RCC 7860 (cell line): ENCODE results near the gene PDPN.

Source experiments
- DNase-seq: peaks from one replicate; pipeline ENCODE4 v3.0.0-alpha.2; 2015; ENCODE audit warnings: low spot score
- FAIRE-seq: peaks from 2 replicates; lab custom pipeline; 2012; peaks lifted over from hg19 to GRCh38; lab: Jason Lieb, UNC

The PDPN gene

GRCh38 chr1:13576926-13577325, 6.7 kb upstream of the PDPN start:
- FAIRE-seq (no peak), DNase-seq (no peak)

DNA sequence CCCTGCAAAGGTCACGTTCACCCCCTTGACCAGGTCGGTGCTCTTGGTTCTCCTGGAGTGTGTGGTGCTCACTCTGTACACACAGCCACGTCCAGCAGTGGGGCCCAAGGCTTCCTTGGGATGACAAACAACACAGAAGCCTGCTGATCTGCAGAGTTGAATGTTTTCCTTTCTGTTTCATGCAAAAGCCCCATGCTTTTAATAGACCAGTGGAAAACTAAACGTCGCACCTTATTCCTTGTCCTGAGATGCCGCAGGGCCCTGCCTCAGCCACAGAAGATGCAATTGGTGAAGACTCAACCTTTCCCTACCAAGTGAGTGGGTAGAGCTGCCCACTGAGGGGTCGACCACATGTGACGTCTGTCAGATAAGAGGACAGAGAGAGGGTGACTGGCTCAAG, 5.8 kb upstream of the PDPN start:
- FAIRE-seq (no peak), DNase-seq (no peak)

DNA sequence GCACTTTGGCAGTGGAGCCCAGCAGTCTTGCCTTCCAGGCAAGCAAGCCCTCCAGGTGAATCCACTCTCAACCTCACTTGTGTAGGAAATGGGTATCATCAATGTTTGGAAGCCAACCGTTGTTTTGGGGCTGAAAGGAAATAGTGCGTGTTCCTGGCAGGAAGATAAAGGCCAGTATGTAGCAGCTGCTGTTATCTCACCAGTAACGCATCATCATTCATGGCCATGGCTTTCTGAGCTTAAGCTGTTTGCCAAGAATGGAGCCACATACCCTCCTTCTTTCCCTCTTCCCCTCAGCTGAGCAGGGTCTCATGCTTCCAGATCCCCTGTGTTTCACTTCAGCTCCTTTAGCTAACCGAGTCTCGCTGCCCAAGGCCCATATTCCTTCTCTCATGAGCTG, 2.2 kb upstream of the PDPN start:
- FAIRE-seq (no peak), DNase-seq (no peak)

- no peak for FAIRE-seq
- DNase-seq: no peak
Observed at GRCh38 chr1:13582713-13583443, 754 bp upstream of the PDPN start.

DNA sequence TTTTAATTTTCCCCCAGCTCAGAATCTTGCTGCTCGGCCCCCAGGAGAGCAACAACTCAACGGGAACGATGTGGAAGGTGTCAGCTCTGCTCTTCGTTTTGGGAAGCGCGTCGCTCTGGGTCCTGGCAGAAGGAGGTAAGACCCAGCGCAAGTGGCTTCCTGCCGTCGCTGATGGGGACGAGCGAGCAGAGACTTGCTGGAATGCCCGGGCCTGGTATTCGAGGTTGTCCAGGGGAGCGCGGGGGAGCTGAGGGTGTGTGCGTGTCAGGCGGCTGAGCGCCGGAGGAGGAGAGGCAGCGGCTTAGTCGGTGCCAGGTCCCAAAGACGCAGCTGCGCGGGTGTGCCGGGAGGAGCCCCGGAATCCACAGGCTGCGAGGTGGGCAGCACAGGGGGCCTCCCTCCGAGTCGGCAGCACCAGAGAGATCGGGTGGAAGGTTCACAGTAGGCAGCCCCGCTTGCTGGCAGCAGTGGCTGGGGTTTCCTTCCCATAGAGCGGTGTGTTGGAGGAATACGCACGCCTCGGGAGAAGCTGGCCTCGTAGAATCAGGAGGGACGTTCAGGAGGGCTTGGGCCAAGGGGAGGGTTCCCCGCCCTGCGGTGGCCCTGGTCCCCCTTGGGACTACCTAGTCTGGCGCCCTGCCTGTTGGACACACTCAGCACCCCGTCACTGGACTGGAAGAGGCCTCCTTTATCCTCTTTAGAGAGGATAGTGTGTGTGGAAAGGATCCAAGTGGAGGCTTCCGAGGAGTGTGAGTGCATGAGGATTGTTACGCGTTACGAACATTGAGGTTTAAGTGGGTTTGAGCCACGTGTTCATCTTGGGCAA, 547 bp downstream of the PDPN start:
- no peak for FAIRE-seq

DNA sequence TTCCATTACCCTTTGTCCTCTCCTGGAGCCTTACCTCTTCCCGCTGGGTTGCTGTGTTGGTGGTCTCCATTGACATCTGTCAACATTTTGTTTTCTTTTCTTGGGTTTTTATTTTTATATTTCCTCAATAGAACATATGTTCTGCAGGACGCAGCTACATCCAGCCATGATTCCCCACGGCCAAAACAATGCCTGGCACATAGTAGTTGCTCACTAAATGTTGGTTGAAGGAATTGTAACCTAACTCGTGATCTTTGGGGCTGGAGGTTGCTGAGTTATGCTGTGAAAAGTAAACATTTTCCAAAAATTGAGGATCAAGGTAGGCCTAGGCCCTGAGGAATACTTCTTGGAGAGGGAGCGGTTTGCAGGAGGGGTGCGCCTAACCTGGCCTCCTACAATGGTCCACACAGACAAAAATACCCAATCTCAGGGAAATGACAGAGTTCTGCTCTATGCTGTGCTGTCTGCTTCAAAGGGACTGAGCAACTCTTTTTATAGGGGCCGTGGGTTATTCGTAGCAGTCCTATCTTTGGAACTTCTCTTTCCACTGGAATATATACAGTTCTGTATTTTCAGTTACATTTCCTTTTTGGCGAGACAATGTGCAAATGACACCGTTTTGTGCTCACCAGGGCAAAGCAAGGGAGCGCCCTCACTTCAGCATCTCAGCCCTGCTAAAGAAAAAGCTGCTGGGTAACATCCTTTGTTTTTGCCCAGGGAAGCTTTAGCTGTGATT, 1.4 kb downstream of the PDPN start:
- DNase-seq (no peak), FAIRE-seq (no peak)

More for the DNA sequence above, 547 bp downstream of the PDPN start:
- no peak for DNase-seq

DNA sequence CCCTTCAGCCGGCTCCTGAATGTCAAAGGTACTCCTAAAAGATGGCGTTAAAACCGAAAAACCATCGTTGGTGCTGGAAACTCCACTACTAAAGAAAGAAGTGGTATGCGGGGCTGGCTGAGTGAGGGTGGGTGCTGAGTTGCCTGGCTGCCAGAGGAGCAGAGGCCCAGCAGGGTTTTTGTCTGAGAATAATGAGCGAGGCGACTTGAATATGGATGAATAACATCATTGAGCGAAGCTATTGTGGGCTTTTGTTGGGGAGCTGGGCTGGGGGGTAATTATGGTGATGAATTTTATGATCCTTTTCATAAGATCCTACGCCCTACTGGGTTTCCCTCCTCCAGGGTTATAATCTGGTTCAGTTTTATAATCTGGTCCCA, 2.0 kb downstream of the PDPN start:
- no peak for FAIRE-seq

GRCh38 chr1:13586001-13586400, 2.4 kb downstream of the PDPN start:
- no peak for DNase-seq
- no peak for FAIRE-seq

More for the DNA sequence above, 2.0 kb downstream of the PDPN start:
- no peak for DNase-seq

GRCh38 chr1:13587256-13588030, 3.8 kb downstream of the PDPN start:
- FAIRE-seq: no peak
- no peak for DNase-seq

- FAIRE-seq: no peak
- no peak for DNase-seq
Observed at GRCh38 chr1:13588946-13589796, 5.5 kb downstream of the PDPN start.

GRCh38 chr1:13590486-13590885, 6.9 kb downstream of the PDPN start:
- DNase-seq (no peak), FAIRE-seq (no peak)

GRCh38 chr1:13593511-13594131, 10.0 kb downstream of the PDPN start:
- no peak for FAIRE-seq
- no peak for DNase-seq

- FAIRE-seq (no peak), DNase-seq (no peak)
Observed at GRCh38 chr1:13595411-13595810, 11.8 kb downstream of the PDPN start.

DNA sequence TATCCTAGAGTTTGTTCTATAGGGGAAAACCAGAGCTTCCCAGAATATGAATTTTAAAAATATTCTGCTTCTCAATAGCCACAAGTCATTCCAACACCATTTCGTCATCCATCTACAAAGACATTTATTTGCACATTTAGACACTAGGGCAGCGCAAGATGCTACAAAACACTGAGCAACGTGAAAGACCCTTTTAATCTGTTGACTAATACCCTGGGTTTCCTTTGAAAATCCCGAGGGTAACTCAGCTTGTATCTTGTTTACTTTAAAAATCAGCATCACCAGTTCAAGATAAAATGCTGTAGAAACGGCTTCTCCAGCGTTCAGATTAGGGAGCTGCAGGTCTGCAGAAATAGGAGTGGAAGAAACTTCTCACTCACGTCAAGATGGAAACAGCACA, 13.5 kb downstream of the PDPN start:
- FAIRE-seq (no peak), DNase-seq (no peak)

- no peak for DNase-seq
- FAIRE-seq: no peak
Observed at GRCh38 chr1:13600762-13601453, 17.3 kb downstream of the PDPN start.

DNA sequence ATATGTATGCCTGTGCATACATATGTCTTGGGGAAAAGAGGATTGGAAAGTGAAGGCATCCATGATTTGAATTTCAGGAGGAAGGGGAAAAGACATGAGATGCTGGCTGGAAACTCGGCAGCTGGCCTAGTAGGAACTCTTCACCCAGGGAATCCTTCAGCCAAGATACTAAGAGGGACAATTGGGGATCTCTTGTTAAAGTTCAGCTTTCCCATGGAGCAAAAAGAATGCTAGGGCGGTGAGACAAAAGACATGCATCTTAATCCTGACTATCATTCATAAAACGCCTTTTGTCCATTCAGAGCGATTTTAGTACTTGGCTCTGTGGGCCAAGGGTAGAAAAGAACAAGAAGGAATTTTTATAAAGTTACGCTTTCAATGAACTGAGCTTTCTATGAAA, 20.5 kb downstream of the PDPN start:
- no peak for DNase-seq
- FAIRE-seq: no peak

DNA sequence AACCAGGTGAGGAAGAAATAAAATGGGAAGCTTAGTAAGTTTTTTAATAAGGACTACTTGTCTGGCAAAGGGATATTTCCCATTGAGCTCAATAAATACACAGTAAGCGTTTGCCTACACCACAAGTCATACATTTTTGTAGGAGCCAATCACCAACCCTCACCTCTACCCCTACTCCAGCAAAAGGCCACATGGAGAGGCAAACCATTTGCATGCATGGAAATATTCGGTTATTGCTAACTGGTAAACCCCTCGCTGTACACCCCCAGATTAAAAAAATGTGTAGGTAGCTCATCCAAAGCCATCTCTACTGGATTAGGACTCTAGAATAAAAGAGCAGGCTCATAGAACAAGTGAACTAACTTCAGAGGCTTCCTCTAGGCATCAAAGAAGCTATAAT, 21.1 kb downstream of the PDPN start:
- FAIRE-seq (no peak), DNase-seq (no peak)

- no peak for DNase-seq
Observed at GRCh38 chr1:13605159-13605558, 21.5 kb downstream of the PDPN start.

DNA sequence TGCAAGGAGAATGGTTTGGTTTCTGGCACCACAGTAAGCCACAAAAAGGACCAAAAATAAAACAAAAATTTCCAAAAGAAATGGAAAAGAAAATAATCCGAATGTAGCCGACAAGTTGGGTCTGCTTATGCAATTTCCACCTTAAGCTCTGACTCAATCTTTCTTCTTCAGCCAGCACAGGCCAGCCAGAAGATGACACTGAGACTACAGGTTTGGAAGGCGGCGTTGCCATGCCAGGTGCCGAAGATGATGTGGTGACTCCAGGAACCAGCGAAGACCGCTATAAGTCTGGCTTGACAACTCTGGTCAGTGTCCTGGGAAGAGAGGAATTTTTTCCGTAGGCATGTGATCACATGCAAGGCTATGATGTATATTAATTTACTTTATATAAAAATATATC, 23.4 kb downstream of the PDPN start:
- FAIRE-seq (no peak), DNase-seq (no peak)

More at GRCh38 chr1:13605159-13605558, 21.5 kb downstream of the PDPN start:
- no peak for FAIRE-seq
